Measurements from ENCODE around the gene LKAAEAR1.
"Not testable (repeated sequence)": the region's sequence is repeated elsewhere in the genome, so short reads cannot be mapped to it uniquely, and the experiment has no call there.

The LKAAEAR1 gene

DNA sequence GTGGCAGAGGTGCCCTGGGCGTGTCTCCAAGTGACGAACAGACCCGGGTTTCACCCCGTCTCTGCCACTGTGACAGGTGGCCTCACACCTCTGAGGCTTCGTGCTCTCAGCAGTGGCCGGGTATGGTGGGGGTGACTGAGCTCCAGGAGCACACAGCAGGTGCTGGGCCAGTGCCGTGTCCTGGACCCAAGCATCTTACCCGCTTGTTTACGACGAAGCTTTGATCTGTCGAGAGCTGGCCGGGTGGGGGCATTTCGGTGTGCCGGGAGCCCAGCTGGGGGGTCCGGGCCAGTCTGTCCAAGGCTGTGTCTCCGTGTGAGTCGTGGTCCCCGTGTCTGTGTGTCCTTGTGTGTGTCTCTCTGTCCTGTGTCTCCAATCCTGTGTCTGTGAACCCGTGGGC lies 7.1 kb upstream of the LKAAEAR1 start:
- in situ Hi-C loops (cut with MboI; ENCODE audit: low pct_unique_long_range_greater_than_20kb, low sequenced_read_pairs, unreplicated experiment) = no loop called here
- no peak for DNase-seq (ENCODE audit: low spot score)
- no peak for TF ChIP-seq CTCF (IDR thresholded peaks at IDR 0.05; ENCODE audit: extremely low read depth, insufficient read depth, missing control alignments)

DNA sequence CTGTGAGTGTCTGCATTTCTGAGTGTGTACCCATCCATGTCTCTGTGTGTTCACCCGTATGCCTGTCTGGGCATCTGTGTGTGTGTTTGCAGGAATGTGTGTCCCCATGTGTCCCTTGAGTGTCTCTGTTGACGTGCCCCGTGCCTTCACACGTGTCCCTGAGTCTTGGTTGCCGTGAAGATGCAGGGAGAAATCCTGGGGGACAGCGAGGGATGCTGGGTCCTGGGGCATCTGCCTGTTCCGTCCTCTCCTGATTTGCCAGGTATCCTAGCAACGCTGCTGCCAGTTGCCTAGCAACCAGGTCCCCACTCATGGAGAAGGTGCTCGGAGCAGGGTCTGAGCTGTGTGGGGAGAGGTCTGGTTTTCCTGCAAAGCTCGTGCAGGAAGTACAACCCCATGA lies 6.0 kb upstream of the LKAAEAR1 start:
- in situ Hi-C loops (cut with MboI; ENCODE audit: low pct_unique_long_range_greater_than_20kb, low sequenced_read_pairs, unreplicated experiment) = no loop called here
- no peak for DNase-seq (ENCODE audit: low spot score)
- TF ChIP-seq CTCF (IDR thresholded peaks at IDR 0.05; ENCODE audit: extremely low read depth, insufficient read depth, missing control alignments) = no peak

DNA sequence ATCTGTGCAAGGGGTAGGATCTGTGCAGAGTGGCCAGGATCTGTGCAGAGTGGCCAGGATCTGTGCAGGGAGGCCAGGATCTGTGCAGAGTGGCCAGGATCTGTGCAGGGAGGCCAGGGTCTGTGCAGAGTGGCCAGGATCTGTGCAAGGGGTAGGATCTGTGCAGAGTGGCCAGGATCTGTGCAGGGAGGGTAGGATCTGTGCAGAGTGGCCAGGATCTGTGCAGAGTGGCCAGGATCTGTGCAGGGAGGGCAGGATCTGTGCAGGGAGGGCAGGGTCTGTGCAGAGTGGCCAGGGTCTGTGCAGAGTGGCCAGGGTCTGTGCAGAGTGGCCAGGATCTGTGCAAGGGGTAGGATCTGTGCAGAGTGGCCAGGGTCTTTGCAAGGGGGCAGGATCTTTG lies 4.4 kb upstream of the LKAAEAR1 start:
- DNase-seq (ENCODE audit: low spot score); in situ Hi-C loops (cut with MboI; ENCODE audit: low pct_unique_long_range_greater_than_20kb, low sequenced_read_pairs, unreplicated experiment): not testable (repeated sequence)

- in situ Hi-C loops (cut with MboI; ENCODE audit: low pct_unique_long_range_greater_than_20kb, low sequenced_read_pairs, unreplicated experiment); DNase-seq (ENCODE audit: low spot score): not testable (repeated sequence)
Observed at GRCh38 chr20:64087226-64087825, 3.1 kb upstream of the LKAAEAR1 start.

- no peak for TF ChIP-seq CTCF (IDR thresholded peaks at IDR 0.05; ENCODE audit: extremely low read depth, insufficient read depth, missing control alignments)
- in situ Hi-C loops (cut with MboI; ENCODE audit: low pct_unique_long_range_greater_than_20kb, low sequenced_read_pairs, unreplicated experiment) = no loop called here
Observed at GRCh38 chr20:64086801-64087200, 2.6 kb upstream of the LKAAEAR1 start.

GRCh38 chr20:64084685-64085152 lies 521 bp upstream of the LKAAEAR1 start:
- in situ Hi-C loops (cut with MboI; ENCODE audit: low pct_unique_long_range_greater_than_20kb, low sequenced_read_pairs, unreplicated experiment) = no loop called here
- TF ChIP-seq CTCF (IDR thresholded peaks at IDR 0.05; ENCODE audit: extremely low read depth, insufficient read depth, missing control alignments) = no peak
- no peak for DNase-seq (ENCODE audit: low spot score)

More at GRCh38 chr20:64086801-64087200, 2.6 kb upstream of the LKAAEAR1 start:
- no peak for DNase-seq (ENCODE audit: low spot score)

DNA sequence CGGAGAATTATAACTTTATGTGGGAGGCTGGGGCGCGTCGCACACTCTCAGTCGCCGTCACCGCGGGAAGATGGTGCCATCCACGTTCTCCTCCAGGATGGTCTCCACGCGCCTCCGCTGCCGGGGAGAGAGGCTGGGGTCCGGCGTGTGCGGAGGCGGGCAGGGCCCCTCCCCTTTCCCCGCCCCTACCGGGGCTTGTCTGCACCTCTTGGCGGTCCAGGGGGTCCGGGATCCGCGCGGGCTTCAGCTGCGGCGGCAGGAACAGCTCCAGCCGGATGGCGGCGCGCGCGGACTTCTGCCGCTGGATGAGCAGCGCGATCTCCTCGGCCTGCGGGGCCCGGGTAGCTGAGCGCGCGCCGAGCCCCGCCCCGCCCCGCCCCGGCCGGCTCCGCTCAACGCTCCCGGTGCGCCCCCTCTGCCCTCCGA lies 807 bp downstream of the LKAAEAR1 start:
- in situ Hi-C loops (cut with MboI; ENCODE audit: low pct_unique_long_range_greater_than_20kb, low sequenced_read_pairs, unreplicated experiment) = no loop called here
- DNase-seq (ENCODE audit: low spot score) = peak; percentile 88
- peak; percentile 91 for TF ChIP-seq CTCF (IDR thresholded peaks at IDR 0.05; ENCODE audit: extremely low read depth, insufficient read depth, missing control alignments)

Measured in GM13977 (cell line).